Measurements from ENCODE around the gene C11orf87.

C11orf87 gene

DNA sequence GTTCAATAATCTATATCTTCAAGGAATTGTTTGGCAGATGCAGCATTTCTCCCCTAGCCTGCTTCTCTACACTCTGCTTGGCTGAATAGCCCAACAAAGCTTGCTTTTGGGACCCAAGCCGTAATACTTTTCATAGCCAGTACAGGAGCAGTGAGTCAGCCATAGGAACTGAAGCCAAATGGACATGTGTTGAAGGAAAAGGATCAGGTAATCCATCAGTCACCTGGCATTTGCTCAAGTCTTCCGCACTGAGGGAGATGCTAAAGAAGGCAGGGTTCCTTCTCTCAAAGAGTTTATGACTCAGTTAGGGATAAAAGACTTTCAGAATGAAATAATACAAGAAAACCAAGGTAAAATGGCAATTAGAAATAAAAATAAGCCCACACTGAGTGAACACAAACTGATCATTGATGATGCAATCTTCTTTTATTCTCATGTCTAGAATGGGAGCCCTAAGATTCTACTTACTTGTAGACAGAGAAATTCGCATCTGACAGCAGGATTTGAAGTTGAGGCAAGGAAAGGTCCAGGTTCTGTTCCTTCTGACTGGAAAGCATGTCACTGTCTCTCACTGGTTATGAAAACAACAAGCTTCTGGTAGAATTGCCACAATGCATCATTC is 13.2 kb downstream of the C11orf87 start:
- no peak overlapping the region for H3K4me3 ChIP-seq (ENCODE audit: control insufficient read depth, low read depth, low read length)
- DNase-seq (ENCODE audit: low read depth), result peak; percentile 79
- TF ChIP-seq, protein P1, sequence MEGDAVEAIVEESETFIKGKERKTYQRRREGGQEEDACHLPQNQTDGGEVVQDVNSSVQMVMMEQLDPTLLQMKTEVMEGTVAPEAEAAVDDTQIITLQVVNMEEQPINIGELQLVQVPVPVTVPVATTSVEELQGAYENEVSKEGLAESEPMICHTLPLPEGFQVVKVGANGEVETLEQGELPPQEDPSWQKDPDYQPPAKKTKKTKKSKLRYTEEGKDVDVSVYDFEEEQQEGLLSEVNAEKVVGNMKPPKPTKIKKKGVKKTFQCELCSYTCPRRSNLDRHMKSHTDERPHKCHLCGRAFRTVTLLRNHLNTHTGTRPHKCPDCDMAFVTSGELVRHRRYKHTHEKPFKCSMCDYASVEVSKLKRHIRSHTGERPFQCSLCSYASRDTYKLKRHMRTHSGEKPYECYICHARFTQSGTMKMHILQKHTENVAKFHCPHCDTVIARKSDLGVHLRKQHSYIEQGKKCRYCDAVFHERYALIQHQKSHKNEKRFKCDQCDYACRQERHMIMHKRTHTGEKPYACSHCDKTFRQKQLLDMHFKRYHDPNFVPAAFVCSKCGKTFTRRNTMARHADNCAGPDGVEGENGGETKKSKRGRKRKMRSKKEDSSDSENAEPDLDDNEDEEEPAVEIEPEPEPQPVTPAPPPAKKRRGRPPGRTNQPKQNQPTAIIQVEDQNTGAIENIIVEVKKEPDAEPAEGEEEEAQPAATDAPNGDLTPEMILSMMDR (conservative IDR thresholded peaks at IDR 0.05; ENCODE audit: control insufficient read depth, insufficient read depth, low read depth, low read length), result no peak

DNA sequence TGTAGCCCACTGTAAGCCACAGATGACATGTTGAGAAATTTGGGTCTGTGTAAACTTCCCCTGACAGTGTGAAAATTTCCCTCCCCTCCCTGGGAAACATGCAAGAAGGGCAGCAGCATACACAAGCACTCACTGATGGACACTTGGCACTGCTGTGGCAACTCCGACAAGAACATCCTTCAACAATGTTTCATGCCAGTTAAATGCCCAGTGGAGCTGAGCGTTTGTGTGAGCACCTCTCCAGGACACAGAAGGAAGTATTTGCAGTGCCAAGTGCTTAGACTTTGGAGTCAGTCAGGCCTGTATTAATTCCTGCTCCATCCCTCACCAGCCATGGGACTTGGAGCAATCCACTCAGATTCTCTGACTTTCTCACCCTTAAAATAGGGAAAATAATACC is 17.7 kb downstream of the C11orf87 start:
- TF ChIP-seq, protein P1 (conservative IDR thresholded peaks at IDR 0.05; ENCODE audit: control insufficient read depth, insufficient read depth, low read depth, low read length), result no peak
- H3K4me3 ChIP-seq (ENCODE audit: control insufficient read depth, low read depth, low read length), result no peak overlapping the region
- DNase-seq (ENCODE audit: low read depth), result no peak

DNA sequence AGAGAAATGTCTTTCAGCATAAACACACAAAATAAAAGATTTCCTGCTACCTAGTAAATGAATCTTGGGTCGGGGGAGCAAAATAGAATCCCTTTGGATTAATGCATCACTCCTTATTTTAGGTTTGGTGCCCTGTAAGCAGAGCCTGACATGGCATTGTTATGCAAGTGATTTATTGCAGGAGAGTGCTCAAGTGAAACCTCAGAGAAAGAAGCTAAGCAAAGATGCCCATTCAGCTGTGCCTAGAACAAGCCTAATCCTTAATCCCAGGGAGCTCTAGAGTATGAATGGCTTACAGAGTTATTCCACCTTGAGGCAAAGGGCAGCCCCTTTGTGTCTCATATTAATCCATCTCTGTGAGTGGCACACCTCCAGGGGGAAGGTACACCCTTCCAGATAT is 21.1 kb downstream of the C11orf87 start:
- DNase-seq (ENCODE audit: low read depth), result no peak
- no peak overlapping the region for H3K4me3 ChIP-seq (ENCODE audit: control insufficient read depth, low read depth, low read length)
- TF ChIP-seq, protein P1 (conservative IDR thresholded peaks at IDR 0.05; ENCODE audit: control insufficient read depth, insufficient read depth, low read depth, low read length), result no peak

- TF ChIP-seq, protein P1 (conservative IDR thresholded peaks at IDR 0.05; ENCODE audit: control insufficient read depth, insufficient read depth, low read depth, low read length), result no peak
- no peak overlapping the region for H3K4me3 ChIP-seq (ENCODE audit: control insufficient read depth, low read depth, low read length)
- DNase-seq (ENCODE audit: low read depth), result no peak
Measured at GRCh38 chr11:109454857-109455256, 32.9 kb downstream of the C11orf87 start.

Measured in fibroblast of mammary gland (primary cell).